H9 (cell line): ENCODE measurements around the gene STXBP6. TPM values are rescaled to one million over a fixed set of nuclear protein-coding genes. Genes with fewer than 3 reads are reported as not detected.

Experiments used
- DNase-seq: peaks from one replicate; pipeline ENCODE4 v3.0.0-alpha.2; 2017
- H2AFZ ChIP-seq: one replicate; pipeline ENCODE4 v1.6.1; 2013; ENCODE audit warnings: mild to moderate bottlenecking, low read length, control low read depth, moderate library complexity
- H2AK5ac ChIP-seq: 2 replicates; pipeline ENCODE4 v1.6.1; 2013; ENCODE audit warnings: low read length, control low read depth, mixed read lengths; ENCODE audit not compliant: insufficient read length
- H2BK120ac ChIP-seq: one replicate; pipeline ENCODE4 v1.6.1; 2013; ENCODE audit warnings: low read depth, mild to moderate bottlenecking, low read length, control low read depth, inconsistent platforms; ENCODE audit not compliant: poor library complexity, severe bottlenecking
- H2BK12ac ChIP-seq: 2 replicates; pipeline ENCODE4 v1.6.1; 2013; ENCODE audit warnings: low read length, control low read depth, mixed read lengths, low read depth; ENCODE audit not compliant: insufficient read length
- H2BK15ac ChIP-seq: 2 replicates; pipeline ENCODE4 v1.6.1; 2013; ENCODE audit warnings: low read depth, low read length, control low read depth
- H2BK20ac ChIP-seq: one replicate; pipeline ENCODE4 v1.6.1; 2013; ENCODE audit warnings: low read depth, mild to moderate bottlenecking, low read length, control low read depth, inconsistent platforms; ENCODE audit not compliant: poor library complexity, severe bottlenecking
- H2BK5ac ChIP-seq: 2 replicates; pipeline ENCODE4 v1.6.1; 2013; ENCODE audit warnings: low read length, control low read depth, mixed read lengths; ENCODE audit not compliant: insufficient read length
- H3K14ac ChIP-seq: 2 replicates; pipeline ENCODE4 v1.6.1; 2013; ENCODE audit warnings: low read length, control low read depth; ENCODE audit not compliant: insufficient read depth
- H3K18ac ChIP-seq: 2 replicates; pipeline ENCODE4 v1.6.1; 2013; ENCODE audit warnings: low read depth, mild to moderate bottlenecking, mixed read lengths, low read length, control low read depth; ENCODE audit not compliant: insufficient read length
- H3K23ac ChIP-seq: 2 replicates; pipeline ENCODE4 v1.6.1; 2013; ENCODE audit warnings: low read length, control low read depth, mixed read lengths, low read depth; ENCODE audit not compliant: insufficient read length
- H3K23me2 ChIP-seq: 2 replicates; pipeline ENCODE4 v1.6.1; 2013; ENCODE audit warnings: low read depth, mild to moderate bottlenecking, mixed read lengths, low read length, control low read depth; ENCODE audit not compliant: insufficient read length, poor library complexity, severe bottlenecking
- H3K27ac ChIP-seq: 2 replicates; pipeline ENCODE4 v1.5.1; 2013; ENCODE audit warnings: low read length, control low read depth, mixed read lengths, low read depth; ENCODE audit not compliant: insufficient read length
- H3K27me3 ChIP-seq: 2 replicates; pipeline ENCODE4 v1.6.1; 2013; ENCODE audit warnings: low read length, control low read depth, inconsistent platforms; ENCODE audit not compliant: insufficient read depth
- H3K4ac ChIP-seq: 2 replicates; pipeline ENCODE4 v1.6.1; 2013; ENCODE audit warnings: low read depth, mild to moderate bottlenecking, control low read depth, inconsistent platforms, low read length, moderate library complexity
- H3K4me1 ChIP-seq: 2 replicates; pipeline ENCODE4 v1.6.1; 2013; ENCODE audit warnings: low read length, control low read depth, inconsistent platforms; ENCODE audit not compliant: insufficient read depth
- H3K4me2 ChIP-seq: 2 replicates; pipeline ENCODE4 v1.6.1; 2013; ENCODE audit warnings: low read length, control low read depth, mixed read lengths; ENCODE audit not compliant: insufficient read length, insufficient read depth
- H3K56ac ChIP-seq: 2 replicates; pipeline ENCODE4 v1.6.1; 2013; ENCODE audit warnings: low read depth, mild to moderate bottlenecking, mixed read lengths, low read length, control low read depth; ENCODE audit not compliant: insufficient read length
- H3K79me1 ChIP-seq: 2 replicates; pipeline ENCODE4 v1.6.1; 2013; ENCODE audit warnings: low read depth, mild to moderate bottlenecking, moderate library complexity, low read length, control low read depth, inconsistent platforms; ENCODE audit not compliant: insufficient read depth, poor library complexity, severe bottlenecking
- H3K79me2 ChIP-seq: 2 replicates; pipeline ENCODE4 v1.6.1; 2013; ENCODE audit warnings: low read length, control low read depth, inconsistent platforms; ENCODE audit not compliant: insufficient read depth
- H3K9ac ChIP-seq: 2 replicates; pipeline ENCODE4 v1.6.1; 2013; ENCODE audit warnings: low read length, control low read depth, mixed read lengths; ENCODE audit not compliant: insufficient read length; ENCODE audit errors: extremely low read depth
- H3K9me3 ChIP-seq: one replicate; pipeline ENCODE4 v1.6.1; 2013; ENCODE audit warnings: low read depth, low read length, inconsistent platforms; ENCODE audit not compliant: control insufficient read depth
- H3T11ph ChIP-seq: one replicate; pipeline ENCODE4 v1.6.1; 2013; ENCODE audit warnings: mild to moderate bottlenecking, low read length, control low read depth, inconsistent platforms
- H4K20me1 ChIP-seq: one replicate; pipeline ENCODE4 v1.6.1; 2013; ENCODE audit not compliant: control insufficient read depth, insufficient read length, insufficient read depth
- H4K5ac ChIP-seq: 2 replicates; pipeline ENCODE4 v1.6.1; 2013; ENCODE audit warnings: low read depth, mild to moderate bottlenecking, mixed read lengths, low read length, control low read depth; ENCODE audit not compliant: insufficient read length
- H4K8ac ChIP-seq: replicated peaks from 2 replicates; pipeline ENCODE4 v1.6.1; 2013; ENCODE audit warnings: low read length, control low read depth, mixed read lengths, low read depth; ENCODE audit not compliant: insufficient read length
- H4K91ac ChIP-seq: 2 replicates; pipeline ENCODE4 v1.6.1; 2013; ENCODE audit warnings: low read depth, mild to moderate bottlenecking, moderate library complexity, mixed read lengths, low read length, control low read depth; ENCODE audit not compliant: insufficient read length
- H3K27ac Mint-ChIP-seq, 3 experiments: 2 replicates in 2 of 3; 3 replicates in 1 of 3; pipeline ENCODE4 v1.8.0; 2020 to 2021; ENCODE audit warnings: mixed read lengths in 3 of 3, mild to moderate bottlenecking in 1 of 3, moderate library complexity in 1 of 3
- H3K27me3 Mint-ChIP-seq: 2 replicates; pipeline ENCODE4 v1.8.0; 2021; ENCODE audit warnings: low read depth, mild to moderate bottlenecking, moderate library complexity, mixed read lengths
- H3K36me3 Mint-ChIP-seq, 3 experiments: 2 replicates in 2 of 3; 3 replicates in 1 of 3; pipeline ENCODE4 v1.8.0; 2020 to 2021; ENCODE audit warnings: low read depth in 3 of 3, mixed read lengths in 3 of 3; ENCODE audit not compliant: insufficient read depth in 1 of 3
- H3K4me1 Mint-ChIP-seq, 2 experiments: 2 replicates each; pipeline ENCODE4 v1.8.0; 2020; ENCODE audit warnings: mixed read lengths in 2 of 2
- H3K4me3 Mint-ChIP-seq, 2 experiments: 2 replicates in 1 of 2; 3 replicates in 1 of 2; pipeline ENCODE4 v1.8.0; 2020 to 2021; ENCODE audit warnings: mild to moderate bottlenecking in 2 of 2, mixed read lengths in 2 of 2, moderate library complexity in 1 of 2
- H3K9me3 Mint-ChIP-seq, 2 experiments: 2 replicates in 1 of 2; 3 replicates in 1 of 2; pipeline ENCODE4 v1.8.0; 2020; ENCODE audit warnings: mild to moderate bottlenecking in 2 of 2, mixed read lengths in 2 of 2, moderate library complexity in 1 of 2
- CTCF ChIP-seq: fragments of 200-600 bp; sonication (generic); conservative IDR thresholded peaks from 3 replicates; pipeline ENCODE4 v1.8.0; 2021; ENCODE audit warnings: antibody characterized with exemption, mild to moderate bottlenecking
- WGBS: extraction: QIAGEN DNeasy Blood & Tissue Kit; methylation state at CpG from one replicate; pipeline ENCODE4 v1.1.7; 2013; ENCODE audit warnings: missing lambda C conversion rate, low lambda C conversion rate, mixed read lengths; ENCODE audit not compliant: insufficient read length; ENCODE audit errors: extremely low coverage; 5-methylcytosine and 5-hydroxymethylcytosine counted together
- total RNA-seq: library from RNA; stranded (reverse); gene quantifications from 2 replicates; pipeline ENCODE4 v1.2.1, GENCODE V29; 2021

STXBP6 gene
- total RNA-seq, 1 experiment from 2014 or later = 3.6 TPM

GRCh38 chr14:25007832-25008231 is 42.1 kb downstream of the STXBP6 start:
- H3K9me3 Mint-ChIP-seq = no peaks in the 10 kb centered on the region
- Histone ChIP-seq H3K23ac (no peak overlapping the region), H3K27me3 (no peaks in the 10 kb centered on the region), H3K4ac (no peak overlapping the region), H4K20me1 (no peaks in the 10 kb centered on the region), H3K56ac (no peak overlapping the region), H2BK5ac (no peak overlapping the region), H3K4me2 (no peak overlapping the region), H2BK20ac (no peak overlapping the region), H3K27ac (no peak overlapping the region), H3K9me3 (no peaks in the 10 kb centered on the region), H2BK15ac (no peak overlapping the region), H3K23me2 (no peaks in the 10 kb centered on the region), H2AFZ (no peak overlapping the region), H3K79me1 (no peaks in the 10 kb centered on the region), H3K14ac (no peak overlapping the region), H3K18ac (no peak overlapping the region), H4K8ac (no peak overlapping the region), H2BK120ac (no peak overlapping the region), H3K9ac (no peak overlapping the region), H4K5ac (no peak overlapping the region), H2AK5ac (no peak overlapping the region), H3K79me2 (no peaks in the 10 kb centered on the region), H2BK12ac (no peak overlapping the region), H3T11ph (no peak overlapping the region), H4K91ac (no peak overlapping the region), H3K4me1 (peaks cover 5% of the 10 kb centered on the region)
- no peak for DNase-seq
- no peaks in the 10 kb centered on the region for H3K36me3 Mint-ChIP-seq
- no peak overlapping the region for H3K4me3 Mint-ChIP-seq
- H3K4me1 Mint-ChIP-seq = peaks cover 23 to 24% of the 10 kb centered on the region in 2 experiments
- H3K27me3 Mint-ChIP-seq = no peaks in the 10 kb centered on the region
- no peak for TF ChIP-seq CTCF
- no peak overlapping the region for H3K27ac Mint-ChIP-seq
- WGBS = no CpG with 5 or more reads among the region's 1 CpG
